HepG2 (cell line): ENCODE data around the gene RHOT2. TPM values are rescaled to one million over a fixed set of nuclear protein-coding genes. Genes with fewer than 3 reads are reported as not detected.

Source experiments
- KLF13 ChIP-seq: sonication (generic); formaldehyde crosslinking; IDR thresholded peaks from 2 replicates; pipeline ENCODE4 v1.4.0; 2020; ENCODE audit warnings: mild to moderate bottlenecking, missing genetic modification reagents
- REL ChIP-seq: sonication (generic); formaldehyde crosslinking; conservative IDR thresholded peaks from 2 replicates; pipeline ENCODE4 v1.8.0; 2022; ENCODE audit warnings: mild to moderate bottlenecking, missing genetic modification reagents, moderate library complexity
- REXO4 ChIP-seq: sonication (generic); formaldehyde crosslinking; IDR thresholded peaks from 2 replicates; pipeline ENCODE4 v1.8.0; 2022; ENCODE audit warnings: missing genetic modification reagents, mild to moderate bottlenecking, borderline replicate concordance
- SYNCRIP ChIP-seq: fragments of 200-400 bp; formaldehyde crosslinking; IDR thresholded peaks from 2 replicates; pipeline ENCODE4 v1.6.1; 2018; ENCODE audit warnings: mild to moderate bottlenecking, low read depth, low read length; ENCODE audit not compliant: insufficient read depth
- TAF1 ChIP-seq: sonication (generic); formaldehyde crosslinking; IDR thresholded peaks from 2 replicates; pipeline ENCODE4 v1.4.0; 2020; ENCODE audit warnings: missing genetic modification reagents
- TOPORS ChIP-seq: sonication (generic); formaldehyde crosslinking; IDR thresholded peaks from 2 replicates; pipeline ENCODE4 v1.8.0; 2023; ENCODE audit warnings: mild to moderate bottlenecking, missing genetic modification reagents
- WIZ ChIP-seq: sonication (generic); formaldehyde crosslinking; IDR thresholded peaks from 2 replicates; pipeline ENCODE4 v1.5.1; 2020; ENCODE audit warnings: mild to moderate bottlenecking, missing genetic modification reagents
- XRCC5 ChIP-seq: fragments of 200-400 bp; formaldehyde crosslinking; optimal IDR thresholded peaks from 2 replicates; pipeline ENCODE3; 2017; ENCODE audit warnings: mild to moderate bottlenecking, low read length
- YEATS2 ChIP-seq: sonication (generic); formaldehyde crosslinking; IDR thresholded peaks from 2 replicates; pipeline ENCODE4 v1.4.0; 2020; ENCODE audit warnings: missing genetic modification reagents, borderline replicate concordance
- ZFY ChIP-seq: sonication (generic); formaldehyde crosslinking; IDR thresholded peaks from 2 replicates; pipeline ENCODE4 v1.4.0; 2020; ENCODE audit warnings: missing genetic modification reagents
- ZNF256 ChIP-seq: sonication (generic); formaldehyde crosslinking; conservative IDR thresholded peaks from 2 replicates; pipeline ENCODE4 v1.4.0; 2020; ENCODE audit warnings: missing genetic modification reagents
- ZNF33B ChIP-seq: sonication (generic); formaldehyde crosslinking; IDR thresholded peaks from 2 replicates; pipeline ENCODE4 v1.5.1; 2020; ENCODE audit warnings: mild to moderate bottlenecking, missing genetic modification reagents
- ZNF569 ChIP-seq: sonication (generic); formaldehyde crosslinking; IDR thresholded peaks from 2 replicates; pipeline ENCODE4 v1.5.0; 2020; ENCODE audit warnings: mild to moderate bottlenecking, missing genetic modification reagents, moderate library complexity, borderline replicate concordance
- ZZZ3 ChIP-seq: sonication (generic); formaldehyde crosslinking; IDR thresholded peaks from 2 replicates; pipeline ENCODE4 v1.4.0; 2020; ENCODE audit warnings: missing genetic modification reagents, mild to moderate bottlenecking, borderline replicate concordance
- polyA plus RNA-seq, 8 experiments: library from polyadenylated mRNA; depleted of rRNA in 3 of 8; stranded (reverse) in 7 of 8; unstranded in 1 of 8; fragments of >200 nt; fragmentation: Illumina TruSeq in 4 of 8; extraction: Trizol in 4 of 8; gene quantifications; 2 replicates each; pipeline versions ENCODE4 v1.2.1 to v1.2.3, GENCODE V29; 2011 to 2016; ENCODE audit warnings: low read depth in 4 of 8, missing spikeins in 1 of 8, mixed read lengths in 1 of 8; ENCODE audit not compliant: insufficient read depth in 1 of 8
- total RNA-seq, 5 experiments: library from RNA; depleted of rRNA; stranded (reverse); fragments of >200 nt; fragmentation: Illumina TruSeq; extraction: Trizol; gene quantifications; 2 replicates each; pipeline ENCODE4 v1.2.3, GENCODE V29; 2016; ENCODE audit warnings: low read depth in 1 of 5
- TF ChIP-seq, protein P1 (sequence below): sonication (generic); formaldehyde crosslinking; IDR thresholded peaks from 2 replicates; pipeline ENCODE4 v1.4.0; 2020; ENCODE audit warnings: missing genetic modification reagents, mild to moderate bottlenecking, borderline replicate concordance
- TF ChIP-seq, protein P2 (sequence below): sonication (generic); formaldehyde crosslinking; IDR thresholded peaks from 2 replicates; pipeline ENCODE4 v1.8.0; 2023; ENCODE audit warnings: mild to moderate bottlenecking, missing genetic modification reagents
- TF ChIP-seq, protein P3 (sequence below): sonication (generic); formaldehyde crosslinking; IDR thresholded peaks from 2 replicates; pipeline ENCODE4 v1.4.0; 2020; ENCODE audit warnings: mild to moderate bottlenecking, missing genetic modification reagents
- TF ChIP-seq, protein P4 (sequence below): sonication (generic); formaldehyde crosslinking; IDR thresholded peaks from 2 replicates; pipeline ENCODE4 v1.5.0; 2020; ENCODE audit warnings: mild to moderate bottlenecking, low read depth, missing genetic modification reagents, borderline replicate concordance
- TF ChIP-seq, protein P5 (sequence below): sonication (generic); formaldehyde crosslinking; IDR thresholded peaks from 2 replicates; pipeline ENCODE4 v1.8.1; 2023; ENCODE audit warnings: mild to moderate bottlenecking, missing genetic modification reagents

Gene RHOT2
- total and polyA plus RNA-seq, 2 of the 13 experiments (the other 11 are each of a cell fraction or from before 2014, with no cell fraction given) = 63.6 to 76.9 TPM

DNA sequence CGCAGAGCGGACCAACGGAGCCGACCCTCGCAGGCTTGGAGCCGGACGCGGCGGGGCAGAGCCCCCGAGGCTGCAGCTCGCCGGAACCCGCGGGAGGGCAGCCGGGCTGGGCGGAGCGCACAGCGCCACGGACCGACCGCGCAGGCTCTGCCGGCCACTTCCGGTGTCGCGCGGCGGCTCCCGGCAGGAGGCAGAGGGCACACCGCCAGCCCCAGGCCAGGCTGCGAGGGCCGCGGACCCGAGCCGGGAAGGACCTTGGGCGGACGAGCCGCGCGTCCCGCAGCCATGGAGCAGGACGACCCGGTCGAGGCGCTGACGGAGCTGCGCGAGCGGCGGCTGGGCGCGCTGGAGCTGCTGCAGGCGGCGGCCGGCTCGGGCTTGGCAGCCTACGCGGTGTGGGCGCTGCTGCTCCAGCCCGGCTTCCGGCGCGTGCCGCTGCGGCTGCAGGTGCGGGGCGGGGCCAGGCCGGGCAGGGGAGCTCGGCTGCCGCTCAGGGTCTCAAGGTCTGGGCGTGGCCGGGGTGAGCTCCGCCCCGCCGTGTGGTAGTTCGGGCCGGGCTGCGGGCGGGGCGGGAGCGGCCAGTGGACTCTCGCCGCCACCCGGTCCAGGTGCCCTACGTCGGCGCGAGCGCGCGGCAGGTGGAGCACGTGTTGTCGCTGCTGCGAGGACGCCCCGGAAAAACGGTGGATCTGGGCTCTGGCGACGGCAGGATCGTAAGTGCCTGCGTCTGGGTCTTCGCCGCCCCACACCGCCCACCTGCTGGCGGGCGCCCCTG lies 53.2 kb downstream of the RHOT2 start, which contains the start of gene ANTKMT (continued):
- TF ChIP-seq, protein P1, sequence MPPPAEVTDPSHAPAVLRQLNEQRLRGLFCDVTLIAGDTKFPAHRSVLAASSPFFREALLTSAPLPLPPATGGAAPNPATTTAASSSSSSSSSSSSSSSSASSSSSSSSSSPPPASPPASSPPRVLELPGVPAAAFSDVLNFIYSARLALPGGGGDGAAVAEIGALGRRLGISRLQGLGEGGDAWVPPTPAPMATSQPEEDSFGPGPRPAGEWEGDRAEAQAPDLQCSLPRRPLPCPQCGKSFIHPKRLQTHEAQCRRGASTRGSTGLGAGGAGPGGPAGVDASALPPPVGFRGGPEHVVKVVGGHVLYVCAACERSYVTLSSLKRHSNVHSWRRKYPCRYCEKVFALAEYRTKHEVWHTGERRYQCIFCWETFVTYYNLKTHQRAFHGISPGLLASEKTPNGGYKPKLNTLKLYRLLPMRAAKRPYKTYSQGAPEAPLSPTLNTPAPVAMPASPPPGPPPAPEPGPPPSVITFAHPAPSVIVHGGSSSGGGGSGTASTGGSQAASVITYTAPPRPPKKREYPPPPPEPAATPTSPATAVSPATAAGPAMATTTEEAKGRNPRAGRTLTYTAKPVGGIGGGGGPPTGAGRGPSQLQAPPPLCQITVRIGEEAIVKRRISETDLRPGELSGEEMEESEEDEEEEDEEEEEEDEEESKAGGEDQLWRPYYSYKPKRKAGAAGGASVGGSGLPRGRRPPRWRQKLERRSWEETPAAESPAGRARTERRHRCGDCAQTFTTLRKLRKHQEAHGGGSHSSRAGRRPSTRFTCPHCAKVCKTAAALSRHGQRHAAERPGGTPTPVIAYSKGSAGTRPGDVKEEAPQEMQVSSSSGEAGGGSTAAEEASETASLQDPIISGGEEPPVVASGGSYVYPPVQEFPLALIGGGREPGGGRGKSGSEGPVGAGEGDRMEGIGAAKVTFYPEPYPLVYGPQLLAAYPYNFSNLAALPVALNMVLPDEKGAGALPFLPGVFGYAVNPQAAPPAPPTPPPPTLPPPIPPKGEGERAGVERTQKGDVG (CRISPR knock-in tag) = no peak
- TF ChIP-seq REXO4 (CRISPR knock-in tag) (0 out of 2 replicates have a peak, but pooled peaks have one; percentile 23), TAF1 (CRISPR knock-in tag) (no peak; the same call in 1 of the 2 replicates), ZNF569 (CRISPR knock-in tag) (no peak), ZZZ3 (0 out of 2 replicates have a peak, but pooled peaks have one; percentile 54), ZFY (peak; percentile 99), ZNF33B (CRISPR knock-in tag) (peak; percentile 86), WIZ (CRISPR knock-in tag) (peak; percentile 69), KLF13 (CRISPR knock-in tag) (no peak), TOPORS (CRISPR knock-in tag) (peak; percentile 42; the same call in 1 of the 2 replicates), XRCC5 (no peak), YEATS2 (CRISPR knock-in tag) (no peak), REL (CRISPR knock-in tag) (peak; percentile 47; the same call in 1 of the 2 replicates), SYNCRIP (no peak), ZNF256 (CRISPR knock-in tag) (no peak)
- TF ChIP-seq, protein P2, sequence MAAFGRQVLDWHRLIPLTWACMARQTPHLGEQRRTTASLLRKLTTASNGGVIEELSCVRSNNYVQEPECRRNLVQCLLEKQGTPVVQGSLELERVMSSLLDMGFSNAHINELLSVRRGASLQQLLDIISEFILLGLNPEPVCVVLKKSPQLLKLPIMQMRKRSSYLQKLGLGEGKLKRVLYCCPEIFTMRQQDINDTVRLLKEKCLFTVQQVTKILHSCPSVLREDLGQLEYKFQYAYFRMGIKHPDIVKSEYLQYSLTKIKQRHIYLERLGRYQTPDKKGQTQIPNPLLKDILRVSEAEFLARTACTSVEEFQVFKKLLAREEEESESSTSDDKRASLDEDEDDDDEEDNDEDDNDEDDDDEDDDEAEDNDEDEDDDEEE = peak; percentile 96
- TF ChIP-seq, protein P3, sequence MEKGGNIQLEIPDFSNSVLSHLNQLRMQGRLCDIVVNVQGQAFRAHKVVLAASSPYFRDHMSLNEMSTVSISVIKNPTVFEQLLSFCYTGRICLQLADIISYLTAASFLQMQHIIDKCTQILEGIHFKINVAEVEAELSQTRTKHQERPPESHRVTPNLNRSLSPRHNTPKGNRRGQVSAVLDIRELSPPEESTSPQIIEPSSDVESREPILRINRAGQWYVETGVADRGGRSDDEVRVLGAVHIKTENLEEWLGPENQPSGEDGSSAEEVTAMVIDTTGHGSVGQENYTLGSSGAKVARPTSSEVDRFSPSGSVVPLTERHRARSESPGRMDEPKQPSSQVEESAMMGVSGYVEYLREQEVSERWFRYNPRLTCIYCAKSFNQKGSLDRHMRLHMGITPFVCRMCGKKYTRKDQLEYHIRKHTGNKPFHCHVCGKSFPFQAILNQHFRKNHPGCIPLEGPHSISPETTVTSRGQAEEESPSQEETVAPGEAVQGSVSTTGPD (CRISPR knock-in tag) = no peak
- TF ChIP-seq, protein P4, sequence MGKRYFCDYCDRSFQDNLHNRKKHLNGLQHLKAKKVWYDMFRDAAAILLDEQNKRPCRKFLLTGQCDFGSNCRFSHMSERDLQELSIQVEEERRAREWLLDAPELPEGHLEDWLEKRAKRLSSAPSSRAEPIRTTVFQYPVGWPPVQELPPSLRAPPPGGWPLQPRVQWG (CRISPR knock-in tag) = no peak
- TF ChIP-seq, protein P5, sequence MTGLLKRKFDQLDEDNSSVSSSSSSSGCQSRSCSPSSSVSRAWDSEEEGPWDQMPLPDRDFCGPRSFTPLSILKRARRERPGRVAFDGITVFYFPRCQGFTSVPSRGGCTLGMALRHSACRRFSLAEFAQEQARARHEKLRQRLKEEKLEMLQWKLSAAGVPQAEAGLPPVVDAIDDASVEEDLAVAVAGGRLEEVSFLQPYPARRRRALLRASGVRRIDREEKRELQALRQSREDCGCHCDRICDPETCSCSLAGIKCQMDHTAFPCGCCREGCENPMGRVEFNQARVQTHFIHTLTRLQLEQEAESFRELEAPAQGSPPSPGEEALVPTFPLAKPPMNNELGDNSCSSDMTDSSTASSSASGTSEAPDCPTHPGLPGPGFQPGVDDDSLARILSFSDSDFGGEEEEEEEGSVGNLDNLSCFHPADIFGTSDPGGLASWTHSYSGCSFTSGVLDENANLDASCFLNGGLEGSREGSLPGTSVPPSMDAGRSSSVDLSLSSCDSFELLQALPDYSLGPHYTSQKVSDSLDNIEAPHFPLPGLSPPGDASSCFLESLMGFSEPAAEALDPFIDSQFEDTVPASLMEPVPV = peak; percentile 83
